Activated T-helper 17 cell treated with anti-CD3 and anti-CD28 coated beads, Interleukin-2, amount 50 U/mL, for 72 hours (primary cell): ENCODE data around the gene TNS4. TPM values are rescaled to one million over a fixed set of nuclear protein-coding genes. Genes with fewer than 3 reads are reported as not detected.

Experiments
- ATAC-seq: fragments of 150-1000 bp; cut with Tn5 transposase; replicated peaks from 2 replicates; pipeline ENCODE4 v1.10.0; 2021; ENCODE audit warnings: mild to moderate bottlenecking, moderate library complexity
- H3K27ac Mint-ChIP-seq: one replicate; pipeline ENCODE4 v1.8.0; 2022; ENCODE audit warnings: mixed read lengths
- H3K27me3 Mint-ChIP-seq: one replicate; pipeline ENCODE4 v1.8.0; 2022; ENCODE audit warnings: mixed read lengths
- H3K36me3 Mint-ChIP-seq: one replicate; pipeline ENCODE4 v1.8.0; 2022; ENCODE audit warnings: low read depth, mild to moderate bottlenecking, mixed read lengths
- H3K4me1 Mint-ChIP-seq: one replicate; pipeline ENCODE4 v1.8.0; 2022; ENCODE audit warnings: mixed read lengths
- H3K4me3 Mint-ChIP-seq: one replicate; pipeline ENCODE4 v1.8.0; 2022; ENCODE audit warnings: mild to moderate bottlenecking, mixed read lengths
- H3K9me3 Mint-ChIP-seq: one replicate; pipeline ENCODE4 v1.8.0; 2022; ENCODE audit warnings: mixed read lengths
- total RNA-seq, 2 donors: library from RNA; stranded (reverse); gene quantifications; one replicate each; pipeline ENCODE4 v1.2.3, GENCODE V29; 2022

The TNS4 gene
- total RNA-seq, 2 donors from 2014 or later = 8.8 to 19.8 TPM

DNA sequence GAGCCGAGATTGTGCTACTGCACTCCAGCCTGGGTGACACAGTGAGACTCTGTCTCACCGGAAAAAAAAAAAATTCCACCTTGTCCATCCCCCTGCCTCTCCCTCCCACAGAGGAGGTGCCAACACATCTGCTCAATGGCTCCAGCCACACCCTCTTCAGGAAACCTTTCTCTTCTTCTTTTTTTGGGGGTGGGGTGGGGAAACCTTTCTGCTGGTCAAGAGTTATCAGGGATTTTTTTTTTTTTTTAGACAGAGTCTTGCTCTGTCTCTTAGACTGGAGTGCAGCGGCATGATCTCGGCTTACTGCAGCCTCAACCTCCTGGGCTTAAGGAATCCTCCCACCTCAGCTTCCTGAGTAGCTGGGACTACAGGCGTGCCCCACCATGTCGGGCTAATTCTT, 18.7 kb downstream of the TNS4 start:
- H3K4me1 Mint-ChIP-seq = peaks cover 55% of the 10 kb centered on the region
- peaks cover 4% of the 10 kb centered on the region for H3K9me3 Mint-ChIP-seq
- H3K27ac Mint-ChIP-seq = peak overlapping the region; percentile 96
- ATAC-seq = no peak
- peak overlapping the region; percentile 82 for H3K4me3 Mint-ChIP-seq
- no peaks in the 10 kb centered on the region for H3K27me3 Mint-ChIP-seq
- H3K36me3 Mint-ChIP-seq = peaks cover 7% of the 10 kb centered on the region

DNA sequence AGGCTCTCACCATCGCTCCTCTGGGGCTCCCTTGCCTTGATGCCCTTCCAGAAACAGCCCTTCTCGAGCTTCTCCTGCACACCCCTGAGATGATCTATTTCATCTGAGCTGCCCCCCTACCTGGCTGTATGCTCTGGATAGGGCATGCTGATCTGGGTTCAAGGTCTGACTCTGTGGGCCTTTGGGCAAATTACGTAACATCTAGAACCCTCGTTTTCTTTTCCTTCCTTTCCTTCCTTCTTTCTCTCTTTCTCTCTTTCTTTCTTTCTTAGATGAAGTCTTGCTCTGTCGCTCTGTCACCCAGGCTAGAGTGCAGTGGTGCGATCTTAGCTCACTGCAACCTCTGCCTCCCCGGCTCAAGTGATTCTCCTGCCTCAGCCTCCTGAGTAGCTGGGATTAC, 20.3 kb downstream of the TNS4 start:
- Mint-ChIP-seq H3K4me1 (peaks cover 44% of the 10 kb centered on the region), H3K4me3 (peak overlapping the region; percentile 82), H3K27me3 (no peaks in the 10 kb centered on the region), H3K9me3 (no peaks in the 10 kb centered on the region), H3K36me3 (peaks cover 7% of the 10 kb centered on the region), H3K27ac (peak overlapping the region; percentile 96)
- ATAC-seq = no peak

DNA sequence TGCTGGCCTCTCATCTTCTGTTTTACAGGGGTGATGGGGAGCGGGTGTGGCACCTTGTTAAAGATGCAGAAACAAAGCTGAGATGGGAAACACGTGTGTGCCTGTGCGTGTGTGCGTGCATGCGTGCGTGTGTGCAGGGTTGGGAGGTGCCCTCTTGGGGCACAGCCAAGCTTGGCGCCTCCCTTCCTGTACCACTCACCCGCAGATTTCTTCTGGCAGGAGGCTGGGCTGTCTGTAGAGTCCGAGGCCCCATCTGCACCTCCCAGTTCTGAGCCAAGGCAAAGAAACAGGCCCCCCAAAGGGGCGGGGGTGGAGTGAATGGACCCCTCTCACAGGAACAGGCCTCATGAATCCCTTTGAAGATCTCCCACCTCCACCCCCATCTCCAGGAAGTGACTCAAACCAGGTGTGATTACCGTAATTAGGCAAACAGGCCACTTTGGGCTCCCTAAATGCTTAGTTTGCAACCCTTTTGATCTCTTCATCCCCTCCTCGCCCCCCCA, 20.9 kb downstream of the TNS4 start:
- Mint-ChIP-seq H3K27me3 (no peaks in the 10 kb centered on the region), H3K4me1 (peaks cover 38% of the 10 kb centered on the region), H3K27ac (peak overlapping the region; percentile 96), H3K36me3 (peaks cover 7% of the 10 kb centered on the region), H3K9me3 (no peaks in the 10 kb centered on the region), H3K4me3 (peak overlapping the region; percentile 82)
- ATAC-seq = peak; percentile 91

DNA sequence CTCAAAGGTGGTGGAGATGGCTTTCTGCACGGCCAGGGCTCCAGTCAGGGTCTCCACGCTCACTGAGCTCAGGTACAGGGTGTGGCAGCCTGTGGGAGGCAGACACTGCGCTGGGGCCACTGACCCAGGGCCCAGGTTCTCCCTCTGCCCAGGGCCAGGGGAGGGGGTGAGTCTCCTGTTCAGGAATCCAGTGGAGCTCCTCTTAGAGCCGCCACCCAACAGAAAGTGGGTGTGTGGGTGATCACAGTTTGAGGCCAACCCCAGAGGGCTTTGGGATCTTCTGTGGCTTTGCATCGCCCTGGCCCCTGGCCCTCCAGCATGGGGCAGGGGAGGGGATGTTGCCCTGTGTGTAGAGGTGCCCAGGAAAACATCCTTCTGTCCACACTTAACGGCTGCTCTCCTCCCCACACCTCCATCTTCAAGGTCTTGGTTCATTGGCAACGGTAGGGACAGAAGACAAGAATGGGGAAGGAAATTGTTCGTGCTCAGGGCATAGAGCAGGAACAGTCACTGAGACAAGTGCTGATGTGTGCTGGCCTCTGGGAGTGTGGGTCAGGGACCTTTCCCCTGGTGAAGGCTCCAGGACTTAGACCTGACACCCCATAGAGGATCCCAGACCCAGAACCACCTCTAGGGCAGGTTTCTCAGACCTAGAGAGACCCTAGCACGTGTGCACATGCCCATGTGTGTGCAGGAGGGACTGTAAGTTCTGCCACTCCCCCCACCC, 21.5 kb downstream of the TNS4 start:
- ATAC-seq = peak; percentile 3
- no peaks in the 10 kb centered on the region for H3K27me3 Mint-ChIP-seq

DNA sequence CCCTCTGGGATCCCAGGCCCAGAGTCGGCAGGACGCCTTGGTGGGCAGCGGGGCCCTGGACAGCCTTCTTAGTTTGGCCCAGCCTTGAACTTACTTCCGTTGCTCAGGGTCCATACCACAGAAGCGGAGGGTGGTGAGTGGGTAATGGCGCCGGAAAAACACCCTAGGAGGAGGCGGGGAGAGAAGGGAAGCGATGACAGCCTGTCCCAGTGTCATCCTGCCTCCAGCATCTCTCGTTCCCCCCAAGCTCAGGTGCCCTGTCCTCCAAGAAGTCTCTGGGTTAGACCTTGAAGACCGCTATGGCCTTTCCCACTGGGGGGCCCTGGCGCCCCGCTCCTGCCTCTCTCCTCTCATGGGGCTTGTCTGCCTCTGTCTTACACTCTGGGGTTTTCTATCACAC, 22.9 kb downstream of the TNS4 start:
- Mint-ChIP-seq H3K36me3 (peaks cover 7% of the 10 kb centered on the region), H3K27me3 (no peaks in the 10 kb centered on the region), H3K9me3 (no peaks in the 10 kb centered on the region), H3K27ac (peak overlapping the region; percentile 96), H3K4me1 (peaks cover 22% of the 10 kb centered on the region), H3K4me3 (no peak overlapping the region)
- ATAC-seq = no peak

More for the DNA sequence above, 21.5 kb downstream of the TNS4 start:
- Mint-ChIP-seq H3K27ac (peak overlapping the region; percentile 96), H3K4me3 (peak overlapping the region; percentile 82), H3K36me3 (peaks cover 7% of the 10 kb centered on the region), H3K9me3 (no peaks in the 10 kb centered on the region), H3K4me1 (peaks cover 32% of the 10 kb centered on the region)

DNA sequence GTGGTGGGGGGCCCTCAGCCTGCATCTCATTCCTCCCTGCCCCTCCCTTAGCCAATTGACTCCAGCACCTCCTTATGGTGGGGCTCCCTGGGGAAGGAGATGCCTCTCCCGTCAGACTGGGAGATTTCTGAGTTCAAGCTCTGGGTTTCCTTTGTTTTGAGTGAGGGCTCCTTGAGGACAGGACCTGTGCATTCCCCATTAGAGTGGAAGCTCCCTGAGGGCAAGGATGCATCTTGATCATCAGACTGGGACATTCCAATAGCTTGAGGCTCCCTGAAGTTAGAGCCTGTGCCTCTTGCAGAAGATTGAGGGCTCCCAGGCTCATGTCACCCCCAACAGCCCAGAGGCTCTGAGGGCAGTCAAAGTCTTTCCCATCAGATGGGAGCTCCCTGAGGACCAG, 23.6 kb downstream of the TNS4 start:
- ATAC-seq = no peak
- H3K4me1 Mint-ChIP-seq = peaks cover 20% of the 10 kb centered on the region
- no peaks in the 10 kb centered on the region for H3K27me3 Mint-ChIP-seq
- H3K9me3 Mint-ChIP-seq = no peaks in the 10 kb centered on the region
- H3K27ac Mint-ChIP-seq = no peak overlapping the region
- peaks cover 7% of the 10 kb centered on the region for H3K36me3 Mint-ChIP-seq
- H3K4me3 Mint-ChIP-seq = no peak overlapping the region

DNA sequence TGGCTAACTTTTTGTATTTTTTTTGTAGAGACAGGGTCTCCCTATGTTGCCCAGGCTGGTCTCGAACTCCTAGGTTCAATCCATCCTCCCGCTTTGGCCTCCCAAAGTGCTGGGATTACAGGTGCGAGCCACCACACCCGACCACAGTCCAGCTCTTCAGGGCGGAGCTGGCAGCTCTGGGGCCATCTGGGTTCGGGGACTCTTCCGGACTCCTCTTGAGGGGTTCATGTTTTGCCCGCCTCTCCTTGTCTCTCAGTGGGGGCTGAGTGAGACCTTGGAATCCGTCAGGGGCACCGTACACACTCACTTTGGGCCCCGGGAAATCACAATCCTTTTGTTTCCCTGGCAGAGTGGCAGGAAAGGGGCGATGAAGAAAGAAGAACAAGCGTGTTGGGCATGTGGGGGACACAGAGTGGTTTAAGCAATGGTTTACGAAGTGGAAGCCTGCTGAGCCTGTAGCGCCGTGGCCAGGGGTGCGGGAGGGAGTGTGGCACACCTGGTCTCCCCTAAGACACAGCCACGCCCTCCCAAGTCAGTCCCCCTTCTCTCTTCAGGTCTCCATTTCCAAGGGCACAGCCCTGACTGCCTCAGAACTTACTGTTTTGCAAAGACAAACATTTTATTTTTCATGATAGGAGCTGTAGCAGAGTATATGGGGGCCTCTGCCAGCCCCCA, 26.1 kb downstream of the TNS4 start:
- ATAC-seq = no peak
- H3K27ac Mint-ChIP-seq = no peak overlapping the region
- peaks cover 3% of the 10 kb centered on the region for H3K4me1 Mint-ChIP-seq
- no peaks in the 10 kb centered on the region for H3K27me3 Mint-ChIP-seq
- H3K36me3 Mint-ChIP-seq = peaks cover 3% of the 10 kb centered on the region
- H3K4me3 Mint-ChIP-seq = no peak overlapping the region
- no peaks in the 10 kb centered on the region for H3K9me3 Mint-ChIP-seq

DNA sequence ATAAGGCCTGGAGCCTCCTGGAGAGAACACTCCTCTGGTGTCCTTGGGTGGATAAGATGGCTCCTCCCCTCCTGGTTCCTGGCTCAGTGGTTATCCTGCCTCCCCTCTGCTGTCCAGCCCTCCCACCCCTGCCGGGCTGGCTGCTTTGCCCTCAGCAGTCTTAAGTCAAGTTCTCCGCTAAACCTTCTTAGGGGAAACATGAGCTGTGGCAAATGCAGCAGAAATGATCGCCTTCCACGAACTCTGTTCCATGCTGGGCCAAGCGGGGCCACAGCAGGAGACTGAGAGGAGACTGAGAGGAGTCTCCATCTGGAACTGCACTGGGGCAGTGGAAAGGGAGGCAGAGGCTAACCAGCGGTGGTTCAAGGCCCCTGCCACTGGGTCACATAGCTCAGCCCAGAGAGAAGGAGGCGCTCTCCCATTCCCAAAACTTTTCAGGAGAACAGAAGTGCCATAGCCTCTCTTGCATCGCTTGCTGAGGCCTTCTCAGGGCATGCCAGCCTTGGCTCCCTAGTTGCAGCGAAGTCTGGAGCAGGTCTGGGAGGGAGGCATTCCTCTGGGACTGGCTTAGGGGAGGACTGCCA, 26.9 kb downstream of the TNS4 start:
- H3K4me3 Mint-ChIP-seq = no peak overlapping the region
- H3K27ac Mint-ChIP-seq = no peak overlapping the region
- no peaks in the 10 kb centered on the region for H3K9me3 Mint-ChIP-seq
- H3K27me3 Mint-ChIP-seq = no peaks in the 10 kb centered on the region
- no peak for ATAC-seq
- H3K4me1 Mint-ChIP-seq = no peaks in the 10 kb centered on the region
- H3K36me3 Mint-ChIP-seq = no peaks in the 10 kb centered on the region

DNA sequence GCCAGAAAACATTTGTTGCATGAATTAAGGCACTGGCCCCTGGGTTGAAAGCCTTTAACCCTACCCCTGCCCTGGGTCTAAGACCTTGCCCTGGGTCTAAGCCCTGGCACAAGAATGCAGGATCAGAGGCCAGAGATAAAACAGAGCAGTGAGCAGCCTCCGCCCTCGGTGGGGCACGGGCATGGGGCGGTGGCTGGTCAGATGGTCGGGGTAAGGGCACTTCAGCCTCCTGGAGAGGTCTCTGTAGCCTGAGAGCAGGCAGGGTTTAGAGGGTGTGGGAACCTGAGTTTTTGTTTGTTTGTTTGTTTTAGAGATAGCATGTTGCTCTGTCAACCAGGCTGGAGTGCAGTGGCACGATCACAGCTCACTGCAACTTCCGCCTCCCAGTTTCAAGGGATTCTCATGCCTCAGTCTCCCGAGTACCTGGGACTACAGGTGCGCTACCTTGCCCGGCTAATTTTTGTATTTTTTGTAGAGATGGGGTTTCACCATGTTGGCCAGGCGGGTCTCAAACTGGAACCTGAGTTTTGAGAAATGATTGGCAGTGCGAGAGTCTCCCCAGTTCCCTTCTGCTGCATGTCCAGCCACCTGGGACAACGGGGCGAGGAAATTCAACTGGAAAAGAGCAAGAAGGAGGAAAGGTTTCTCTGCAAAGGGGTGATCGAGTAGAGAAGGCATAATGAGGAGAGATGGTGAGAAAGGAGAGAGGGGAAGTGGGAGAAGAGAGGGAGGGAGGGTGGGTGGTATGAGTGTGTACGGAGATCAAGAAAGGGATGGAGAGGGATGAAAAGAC, 27.7 kb downstream of the TNS4 start:
- no peaks in the 10 kb centered on the region for H3K36me3 Mint-ChIP-seq
- no peaks in the 10 kb centered on the region for H3K27me3 Mint-ChIP-seq
- ATAC-seq = no peak
- no peaks in the 10 kb centered on the region for H3K9me3 Mint-ChIP-seq
- H3K27ac Mint-ChIP-seq = peak overlapping the region; percentile 28
- no peaks in the 10 kb centered on the region for H3K4me1 Mint-ChIP-seq
- no peak overlapping the region for H3K4me3 Mint-ChIP-seq

DNA sequence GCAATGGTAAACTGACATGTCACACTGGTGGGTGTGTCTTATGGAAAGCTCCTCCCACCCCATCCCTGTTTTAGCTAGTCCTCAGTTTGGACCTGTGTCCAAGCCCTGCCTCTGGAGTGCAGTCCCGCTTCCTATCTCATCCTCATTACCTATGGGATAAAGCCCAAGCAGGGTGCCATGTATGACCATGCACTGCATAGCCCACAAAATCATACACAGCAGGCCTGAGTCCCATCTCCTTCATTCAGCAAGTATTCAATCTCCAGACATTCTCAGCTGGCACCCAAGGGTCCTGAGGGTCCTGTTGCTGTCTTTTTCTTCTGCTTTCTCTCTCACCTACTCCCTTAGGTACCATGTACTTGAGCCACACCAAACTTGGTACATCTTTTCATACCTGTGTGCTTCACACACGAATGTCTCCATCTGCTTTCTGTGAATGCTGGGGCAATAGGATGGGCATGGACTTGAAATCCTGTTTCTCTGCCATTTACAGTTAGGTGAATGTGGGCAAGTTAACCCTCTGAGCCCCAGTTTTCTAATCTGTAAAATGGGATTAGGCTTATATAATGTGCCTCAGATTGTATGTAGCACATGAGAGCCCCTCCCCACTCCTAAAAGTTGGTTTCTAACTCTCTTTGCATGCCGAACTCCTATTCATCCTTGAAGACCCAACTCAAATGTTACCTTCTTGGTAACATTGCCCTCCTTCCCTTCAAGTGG, 28.5 kb downstream of the TNS4 start:
- no peaks in the 10 kb centered on the region for H3K4me1 Mint-ChIP-seq
- peak overlapping the region; percentile 28 for H3K27ac Mint-ChIP-seq
- no peaks in the 10 kb centered on the region for H3K27me3 Mint-ChIP-seq
- no peak overlapping the region for H3K4me3 Mint-ChIP-seq
- ATAC-seq = no peak
- H3K9me3 Mint-ChIP-seq = no peaks in the 10 kb centered on the region
- no peaks in the 10 kb centered on the region for H3K36me3 Mint-ChIP-seq

DNA sequence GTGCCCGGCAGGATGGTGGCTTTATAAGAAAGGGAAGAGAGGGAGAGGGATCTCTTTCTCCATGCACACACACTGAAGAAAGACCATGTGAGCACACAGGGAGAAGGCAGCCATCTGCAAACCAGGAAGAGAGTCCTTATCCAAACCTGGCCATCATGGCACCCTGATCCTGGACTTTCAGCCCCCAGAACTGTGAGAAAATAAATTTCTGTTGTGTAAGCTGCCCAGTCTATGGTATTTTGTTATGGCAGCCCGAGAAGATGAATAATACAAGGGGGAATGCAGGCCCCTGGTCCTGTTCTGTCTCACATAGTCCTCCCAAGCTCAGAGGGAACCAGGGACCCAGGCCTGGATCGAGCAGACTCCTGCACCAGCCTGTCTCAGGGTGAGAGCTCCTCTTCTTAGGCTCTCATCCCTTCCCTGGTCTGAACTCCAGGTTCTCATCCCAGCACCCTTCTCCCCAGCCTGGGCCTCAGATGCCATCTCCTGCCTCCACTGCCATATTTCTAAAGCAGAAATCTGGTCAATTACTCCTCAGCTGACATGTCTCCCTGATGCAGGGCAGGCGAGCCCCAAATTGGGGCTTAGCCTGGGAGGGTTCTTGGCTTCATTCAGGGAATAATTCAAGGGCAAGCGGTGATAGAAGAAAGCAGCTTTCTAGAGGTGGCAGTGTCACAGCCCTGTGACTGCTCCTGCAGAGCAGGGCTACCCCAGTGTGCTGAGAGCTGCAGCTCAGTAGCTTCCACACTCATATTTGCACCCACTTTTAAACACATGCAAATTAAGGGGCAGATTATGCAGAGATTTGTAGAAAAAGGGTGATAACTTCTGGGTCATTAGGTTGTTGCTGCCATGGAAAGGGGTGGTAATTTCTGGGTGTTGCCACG, 29.3 kb downstream of the TNS4 start:
- Mint-ChIP-seq H3K36me3 (no peaks in the 10 kb centered on the region), H3K9me3 (no peaks in the 10 kb centered on the region), H3K4me3 (no peak overlapping the region), H3K27ac (no peak overlapping the region), H3K4me1 (no peaks in the 10 kb centered on the region), H3K27me3 (no peaks in the 10 kb centered on the region)
- no peak for ATAC-seq

DNA sequence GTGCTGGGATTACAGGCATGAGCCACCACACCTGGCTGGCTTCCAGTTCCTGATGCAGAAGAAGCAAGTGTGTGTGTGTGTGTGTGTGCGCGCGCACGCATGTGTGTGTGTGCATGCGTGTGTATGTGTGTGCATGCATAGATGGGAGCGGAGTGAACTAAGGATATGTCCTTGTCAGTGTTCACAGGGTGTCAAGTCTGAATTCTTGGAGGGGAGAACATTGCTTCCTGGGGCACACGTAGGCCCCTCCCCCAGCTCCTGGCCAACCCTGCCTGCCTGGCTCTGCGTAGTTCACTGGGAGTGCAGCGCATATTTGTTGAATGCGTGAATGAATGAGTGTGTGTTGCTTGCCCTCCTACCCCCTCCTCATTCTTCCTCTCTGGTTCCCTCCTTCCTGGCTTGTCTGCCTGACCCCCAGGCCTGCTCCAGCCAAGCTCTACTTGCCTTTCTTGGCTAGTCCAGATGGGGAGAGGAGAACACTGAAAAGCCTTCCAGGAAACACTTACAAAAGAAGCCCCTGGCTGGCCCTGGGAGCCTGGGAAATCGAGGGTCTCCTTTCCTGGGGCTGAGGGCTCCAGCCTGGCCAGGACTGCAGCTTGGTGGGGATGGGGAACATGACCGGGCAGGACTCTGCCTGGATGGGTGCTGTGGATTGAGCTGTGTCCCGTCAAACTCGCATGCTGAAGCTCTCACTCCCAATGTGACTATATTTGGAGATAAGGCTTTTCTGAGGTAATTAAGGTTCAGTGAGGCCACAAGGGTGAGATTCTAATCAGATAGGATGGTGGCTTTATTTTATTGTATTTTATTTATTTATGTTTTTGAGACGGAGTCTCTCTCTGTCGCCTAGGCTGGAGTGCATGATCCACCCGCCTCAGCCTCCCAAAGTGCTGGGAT, 30.2 kb downstream of the TNS4 start:
- Mint-ChIP-seq H3K27ac (no peak overlapping the region), H3K36me3 (no peaks in the 10 kb centered on the region), H3K9me3 (no peaks in the 10 kb centered on the region), H3K4me3 (no peak overlapping the region), H3K4me1 (no peaks in the 10 kb centered on the region), H3K27me3 (no peaks in the 10 kb centered on the region)
- no peak for ATAC-seq
